ENCODE results near the gene MAFG. TPM values are rescaled to one million over a fixed set of nuclear protein-coding genes. Genes with fewer than 3 reads are reported as not detected.

MAFG gene
- total and polyA plus RNA-seq, 9 of the 15 experiments (the other 6 are each of a cell fraction or from before 2014, with no cell fraction given) = 1.1 to 58.1 (median 24.9) TPM

GRCh38 chr17:81944858-81945257 is 17.3 kb upstream of the MAFG start (continued):
- no peak for TF ChIP-seq PRPF4 (IDR thresholded peaks at IDR 0.05; ENCODE audit: insufficient read depth, low read depth, low read length, poor library complexity, severe bottlenecking)
- TF ChIP-seq NR2C1 (IDR thresholded peaks at IDR 0.05) = no peak
- no peak for TF ChIP-seq NR2C1 (tag; IDR thresholded peaks at IDR 0.05)
- TF ChIP-seq NR2C2 (CRISPR knock-in tag; IDR thresholded peaks at IDR 0.05) = no peak
- no peak for TF ChIP-seq NR2C2 (tag; IDR thresholded peaks at IDR 0.05)
- TF ChIP-seq PPARD (CRISPR knock-in tag; IDR thresholded peaks at IDR 0.05) = no peak
- TF ChIP-seq ZBTB33 (CRISPR knock-in tag; IDR thresholded peaks at IDR 0.05) = 0 out of 2 replicates have a peak, but pooled peaks have one; percentile 35
- no peak for TF ChIP-seq ZNF224 (CRISPR knock-in tag; IDR thresholded peaks at IDR 0.05)
- TF ChIP-seq TARDBP (IDR thresholded peaks at IDR 0.05) = no peak
- no peak for TF ChIP-seq TOE1 (IDR thresholded peaks at IDR 0.05; ENCODE audit: borderline replicate concordance)
- TF ChIP-seq TOE1 (CRISPR knock-in tag; IDR thresholded peaks at IDR 0.05; ENCODE audit: borderline replicate concordance, low read depth) = no peak
- no peak for TF ChIP-seq KLF6 (CRISPR knock-in tag; IDR thresholded peaks at IDR 0.05; ENCODE audit: borderline replicate concordance)
- TF ChIP-seq MBD2 (IDR thresholded peaks at IDR 0.05; ENCODE audit: borderline replicate concordance, low read depth) = no peak
